Activated B cell treated with CpG ODN at 0.5 μM for 24 hours (primary cell): Measurements from ENCODE around the gene SOX3. TPM values are rescaled to one million over a fixed set of nuclear protein-coding genes. Genes with fewer than 3 reads are reported as not detected.

ENCODE experiments used
- ATAC-seq: fragments of 200-7000 bp; cut with Tn5 transposase; one replicate; pipeline ENCODE4 v1.10.0; 2021; ENCODE audit warnings: low read depth, mild to moderate bottlenecking, moderate library complexity
- CTCF ChIA-PET: fragments of 350-600 bp; sonication (Branson Sonifier 250); formaldehyde crosslinking; loops from one replicate; lab custom pipeline; 2021; ENCODE audit warnings: antibody characterized with exemption; lab: Charles Lee
- POLR2A ChIA-PET: fragments of 350-600 bp; sonication (Branson Sonifier 250); formaldehyde crosslinking; loops from one replicate; lab custom pipeline; 2021; ENCODE audit warnings: antibody characterized with exemption; lab: Charles Lee
- DNase-seq: peaks from one replicate; pipeline ENCODE4 v3.0.0; 2022
- H3K27ac Mint-ChIP-seq: one replicate; pipeline ENCODE4 v1.8.0; 2020; ENCODE audit warnings: mixed read lengths
- H3K27me3 Mint-ChIP-seq: one replicate; pipeline ENCODE4 v1.8.0; 2021; ENCODE audit warnings: mixed read lengths
- H3K36me3 Mint-ChIP-seq: one replicate; pipeline ENCODE4 v1.8.0; 2021; ENCODE audit warnings: low read depth, mixed read lengths
- H3K4me1 Mint-ChIP-seq: one replicate; pipeline ENCODE4 v1.8.0; 2021; ENCODE audit warnings: mixed read lengths
- H3K4me3 Mint-ChIP-seq: one replicate; pipeline ENCODE4 v1.8.0; 2020; ENCODE audit warnings: mild to moderate bottlenecking, mixed read lengths
- H3K9me3 Mint-ChIP-seq: one replicate; pipeline ENCODE4 v1.8.0; 2020; ENCODE audit warnings: mixed read lengths
- CTCF ChIP-seq: fragments of 200-600 bp; IDR thresholded peaks from one replicate; pipeline ENCODE4 v1.8.0; 2022; ENCODE audit warnings: antibody characterized with exemption, mild to moderate bottlenecking
- intact Hi-C: fragments of 100-400 bp; cut with micrococcal nuclease; formaldehyde crosslinking; loops from one replicate; pipeline ENCODE4 v1.15.1; 2024
- total RNA-seq: library from RNA; stranded (reverse); gene quantifications from 2 replicates; pipeline ENCODE4 v1.2.3, GENCODE V29; 2022

SOX3 gene
- not detected in 2 replicates for total RNA-seq

GRCh38 chrX:140504371-140505324 lies at the start of gene SOX3:
SOX3 (minus strand) TSS chrX:140505069; CDS start chrX:140505060, 9 bp downstream.
- TF ChIP-seq CTCF: no peak
- Mint-ChIP-seq H3K4me1 (peaks cover 7% of the 10 kb centered on the region), H3K9me3 (no peaks in the 10 kb centered on the region), H3K27me3 (peaks cover 27% of the 10 kb centered on the region), H3K4me3 (no peak within 1 kb of the TSS), H3K36me3 (no peaks in the 10 kb centered on the region), H3K27ac (no peak within 1 kb of the TSS)
- ATAC-seq: no peak
- POLR2A ChIA-PET: no interaction called here
- CTCF ChIA-PET: no interaction called here
- no peak for DNase-seq
- intact Hi-C loops: no loop called here

- no peak overlapping the region for H3K27ac Mint-ChIP-seq
- ChIA-PET CTCF (no interaction called here), POLR2A (no interaction called here)
- no peaks in the 10 kb centered on the region for H3K9me3 Mint-ChIP-seq
- no peaks in the 10 kb centered on the region for H3K36me3 Mint-ChIP-seq
- no peaks in the 10 kb centered on the region for H3K27me3 Mint-ChIP-seq
- ATAC-seq: no peak
- DNase-seq: no peak
- TF ChIP-seq CTCF: no peak
- intact Hi-C loops: no loop called here
- no peaks in the 10 kb centered on the region for H3K4me1 Mint-ChIP-seq
- H3K4me3 Mint-ChIP-seq: no peak overlapping the region
Measured at GRCh38 chrX:140548985-140549384, 44.1 kb upstream of the SOX3 start.

- no peaks in the 10 kb centered on the region for H3K4me1 Mint-ChIP-seq
- H3K27ac Mint-ChIP-seq: no peak overlapping the region
- intact Hi-C loops: no loop called here
- DNase-seq (no peak), ATAC-seq (no peak)
- no peaks in the 10 kb centered on the region for H3K9me3 Mint-ChIP-seq
- ChIA-PET POLR2A (no interaction called here), CTCF (no interaction called here)
- no peaks in the 10 kb centered on the region for H3K36me3 Mint-ChIP-seq
- no peaks in the 10 kb centered on the region for H3K27me3 Mint-ChIP-seq
- H3K4me3 Mint-ChIP-seq: no peak overlapping the region
- TF ChIP-seq CTCF: no peak
Measured at GRCh38 chrX:140526171-140526570, 21.3 kb upstream of the SOX3 start.

GRCh38 chrX:140525448-140525847 lies 20.6 kb upstream of the SOX3 start:
- H3K27ac Mint-ChIP-seq: no peak overlapping the region
- H3K36me3 Mint-ChIP-seq: no peaks in the 10 kb centered on the region
- H3K27me3 Mint-ChIP-seq: no peaks in the 10 kb centered on the region
- no peak for DNase-seq
- no peak for TF ChIP-seq CTCF
- intact Hi-C loops: no loop called here
- H3K9me3 Mint-ChIP-seq: no peaks in the 10 kb centered on the region
- H3K4me1 Mint-ChIP-seq: no peaks in the 10 kb centered on the region
- ChIA-PET CTCF (no interaction called here), POLR2A (no interaction called here)
- no peak for ATAC-seq
- H3K4me3 Mint-ChIP-seq: no peak overlapping the region

- no peak for TF ChIP-seq CTCF
- Mint-ChIP-seq H3K27me3 (no peaks in the 10 kb centered on the region), H3K9me3 (no peaks in the 10 kb centered on the region), H3K36me3 (no peaks in the 10 kb centered on the region), H3K27ac (no peak overlapping the region), H3K4me3 (no peak overlapping the region), H3K4me1 (no peaks in the 10 kb centered on the region)
- intact Hi-C loops: no loop called here
- CTCF ChIA-PET: no interaction called here
- POLR2A ChIA-PET: no interaction called here
- ATAC-seq (no peak), DNase-seq (no peak)
Measured at GRCh38 chrX:140524556-140524955, 19.7 kb upstream of the SOX3 start.
